ENCODE measurements around the gene ANO10.

ANO10 gene

DNA sequence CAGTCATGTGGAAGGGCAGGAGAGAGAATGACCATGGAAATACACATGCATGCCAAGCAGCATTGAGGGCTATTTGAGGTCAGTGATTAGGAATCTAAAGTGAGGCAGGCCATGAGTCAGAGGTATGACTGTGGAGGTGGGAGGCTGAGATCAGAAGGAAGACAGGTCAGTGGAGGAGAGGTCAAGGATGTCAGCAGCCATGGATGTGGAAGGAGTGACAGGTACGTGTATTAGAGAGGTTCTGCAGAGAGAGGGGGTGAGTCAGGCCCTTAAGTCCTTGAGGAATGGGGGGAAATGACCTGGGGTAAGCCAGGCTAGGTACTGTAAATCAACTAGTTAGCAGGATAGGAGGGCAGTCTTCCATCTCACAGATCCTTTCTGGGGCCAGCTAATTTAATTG lies 166.6 kb downstream of the ANO10 start:
- POLR2A ChIA-PET, result no interaction called here
- H3K9me3 ChIP-seq (ENCODE audit: control insufficient read depth, insufficient read depth, low read depth, low read length), result no peaks in the 10 kb centered on the region
- CTCF ChIA-PET, result no interaction called here
- H3K27ac ChIP-seq (ENCODE audit: extremely low read depth, low read depth, low read length), result no peak overlapping the region
- no peaks in the 10 kb centered on the region for H3K4me1 ChIP-seq (ENCODE audit: control insufficient read depth, insufficient read depth, low read length)
- no peak overlapping the region for H3K4me3 ChIP-seq (ENCODE audit: low read depth, low read length)
- H3K36me3 ChIP-seq (ENCODE audit: control insufficient read depth in 2 of 2, insufficient read depth in 1 of 2, low read length in 2 of 2), result no peaks in the 10 kb centered on the region
- TF ChIP-seq KLF16 (tag by site-specific recombination; IDR thresholded peaks at IDR 0.05) (no peak), ZNF548 (tag by site-specific recombination; IDR thresholded peaks at IDR 0.05) (no peak), ZNF670 (tag by site-specific recombination; IDR thresholded peaks at IDR 0.05; ENCODE audit: low read depth) (no peak), ZNF23 (tag by site-specific recombination; IDR thresholded peaks at IDR 0.05; ENCODE audit: borderline replicate concordance) (no peak), ZNF510 (tag by site-specific recombination; IDR thresholded peaks at IDR 0.05; ENCODE audit: insufficient replicate concordance) (no peak), ZNF416 (tag by site-specific recombination; IDR thresholded peaks at IDR 0.05) (no peak), ZNF571 (tag by site-specific recombination; IDR thresholded peaks at IDR 0.05) (no peak), ZNF792 (tag by site-specific recombination; IDR thresholded peaks at IDR 0.05) (no peak), ZNF10 (tag by site-specific recombination; IDR thresholded peaks at IDR 0.05) (no peak), BCL11A (tag by site-specific recombination; IDR thresholded peaks at IDR 0.05; ENCODE audit: low read depth) (no peak), ZNF394 (tag by site-specific recombination; IDR thresholded peaks at IDR 0.05; ENCODE audit: borderline replicate concordance) (no peak)
- TF ChIP-seq, protein P1, sequence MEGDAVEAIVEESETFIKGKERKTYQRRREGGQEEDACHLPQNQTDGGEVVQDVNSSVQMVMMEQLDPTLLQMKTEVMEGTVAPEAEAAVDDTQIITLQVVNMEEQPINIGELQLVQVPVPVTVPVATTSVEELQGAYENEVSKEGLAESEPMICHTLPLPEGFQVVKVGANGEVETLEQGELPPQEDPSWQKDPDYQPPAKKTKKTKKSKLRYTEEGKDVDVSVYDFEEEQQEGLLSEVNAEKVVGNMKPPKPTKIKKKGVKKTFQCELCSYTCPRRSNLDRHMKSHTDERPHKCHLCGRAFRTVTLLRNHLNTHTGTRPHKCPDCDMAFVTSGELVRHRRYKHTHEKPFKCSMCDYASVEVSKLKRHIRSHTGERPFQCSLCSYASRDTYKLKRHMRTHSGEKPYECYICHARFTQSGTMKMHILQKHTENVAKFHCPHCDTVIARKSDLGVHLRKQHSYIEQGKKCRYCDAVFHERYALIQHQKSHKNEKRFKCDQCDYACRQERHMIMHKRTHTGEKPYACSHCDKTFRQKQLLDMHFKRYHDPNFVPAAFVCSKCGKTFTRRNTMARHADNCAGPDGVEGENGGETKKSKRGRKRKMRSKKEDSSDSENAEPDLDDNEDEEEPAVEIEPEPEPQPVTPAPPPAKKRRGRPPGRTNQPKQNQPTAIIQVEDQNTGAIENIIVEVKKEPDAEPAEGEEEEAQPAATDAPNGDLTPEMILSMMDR (tag by site-specific recombination; IDR thresholded peaks at IDR 0.05), result no peak
- TF ChIP-seq, protein P2, sequence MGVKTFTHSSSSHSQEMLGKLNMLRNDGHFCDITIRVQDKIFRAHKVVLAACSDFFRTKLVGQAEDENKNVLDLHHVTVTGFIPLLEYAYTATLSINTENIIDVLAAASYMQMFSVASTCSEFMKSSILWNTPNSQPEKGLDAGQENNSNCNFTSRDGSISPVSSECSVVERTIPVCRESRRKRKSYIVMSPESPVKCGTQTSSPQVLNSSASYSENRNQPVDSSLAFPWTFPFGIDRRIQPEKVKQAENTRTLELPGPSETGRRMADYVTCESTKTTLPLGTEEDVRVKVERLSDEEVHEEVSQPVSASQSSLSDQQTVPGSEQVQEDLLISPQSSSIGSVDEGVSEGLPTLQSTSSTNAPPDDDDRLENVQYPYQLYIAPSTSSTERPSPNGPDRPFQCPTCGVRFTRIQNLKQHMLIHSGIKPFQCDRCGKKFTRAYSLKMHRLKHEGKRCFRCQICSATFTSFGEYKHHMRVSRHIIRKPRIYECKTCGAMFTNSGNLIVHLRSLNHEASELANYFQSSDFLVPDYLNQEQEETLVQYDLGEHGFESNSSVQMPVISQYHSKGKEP (tag by site-specific recombination; IDR thresholded peaks at IDR 0.05), result no peak

DNA sequence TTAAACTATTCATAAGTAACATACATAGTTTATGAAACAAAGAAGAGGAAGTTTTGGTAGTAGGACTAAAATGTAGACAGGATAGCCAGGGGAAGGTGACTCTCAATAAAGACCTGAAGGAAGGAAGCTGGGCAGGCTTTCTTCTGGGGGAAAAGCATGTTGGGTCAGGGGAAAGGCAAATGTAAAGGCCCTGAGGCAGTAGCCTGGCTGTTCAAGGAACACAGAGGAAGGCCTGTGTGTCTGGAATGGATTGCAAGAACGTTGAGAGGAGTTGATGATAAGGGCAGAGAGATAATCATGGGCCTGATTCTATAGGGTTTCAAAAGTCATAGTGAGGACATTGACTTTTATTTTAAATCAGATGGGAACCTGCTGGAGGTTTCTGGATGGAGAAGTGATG lies 167.8 kb downstream of the ANO10 start:
- TF ChIP-seq, protein P3, sequence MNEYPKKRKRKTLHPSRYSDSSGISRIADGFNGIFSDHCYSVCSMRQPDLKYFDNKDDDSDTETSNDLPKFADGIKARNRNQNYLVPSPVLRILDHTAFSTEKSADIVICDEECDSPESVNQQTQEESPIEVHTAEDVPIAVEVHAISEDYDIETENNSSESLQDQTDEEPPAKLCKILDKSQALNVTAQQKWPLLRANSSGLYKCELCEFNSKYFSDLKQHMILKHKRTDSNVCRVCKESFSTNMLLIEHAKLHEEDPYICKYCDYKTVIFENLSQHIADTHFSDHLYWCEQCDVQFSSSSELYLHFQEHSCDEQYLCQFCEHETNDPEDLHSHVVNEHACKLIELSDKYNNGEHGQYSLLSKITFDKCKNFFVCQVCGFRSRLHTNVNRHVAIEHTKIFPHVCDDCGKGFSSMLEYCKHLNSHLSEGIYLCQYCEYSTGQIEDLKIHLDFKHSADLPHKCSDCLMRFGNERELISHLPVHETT (tag by site-specific recombination; IDR thresholded peaks at IDR 0.05), result no peak
- no peak for TF ChIP-seq ZSCAN16 (tag by site-specific recombination; IDR thresholded peaks at IDR 0.05)
- TF ChIP-seq, protein P4, sequence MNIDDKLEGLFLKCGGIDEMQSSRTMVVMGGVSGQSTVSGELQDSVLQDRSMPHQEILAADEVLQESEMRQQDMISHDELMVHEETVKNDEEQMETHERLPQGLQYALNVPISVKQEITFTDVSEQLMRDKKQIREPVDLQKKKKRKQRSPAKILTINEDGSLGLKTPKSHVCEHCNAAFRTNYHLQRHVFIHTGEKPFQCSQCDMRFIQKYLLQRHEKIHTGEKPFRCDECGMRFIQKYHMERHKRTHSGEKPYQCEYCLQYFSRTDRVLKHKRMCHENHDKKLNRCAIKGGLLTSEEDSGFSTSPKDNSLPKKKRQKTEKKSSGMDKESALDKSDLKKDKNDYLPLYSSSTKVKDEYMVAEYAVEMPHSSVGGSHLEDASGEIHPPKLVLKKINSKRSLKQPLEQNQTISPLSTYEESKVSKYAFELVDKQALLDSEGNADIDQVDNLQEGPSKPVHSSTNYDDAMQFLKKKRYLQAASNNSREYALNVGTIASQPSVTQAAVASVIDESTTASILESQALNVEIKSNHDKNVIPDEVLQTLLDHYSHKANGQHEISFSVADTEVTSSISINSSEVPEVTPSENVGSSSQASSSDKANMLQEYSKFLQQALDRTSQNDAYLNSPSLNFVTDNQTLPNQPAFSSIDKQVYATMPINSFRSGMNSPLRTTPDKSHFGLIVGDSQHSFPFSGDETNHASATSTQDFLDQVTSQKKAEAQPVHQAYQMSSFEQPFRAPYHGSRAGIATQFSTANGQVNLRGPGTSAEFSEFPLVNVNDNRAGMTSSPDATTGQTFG (tag by site-specific recombination; IDR thresholded peaks at IDR 0.05; ENCODE audit: borderline replicate concordance), result no peak
- no peak for TF ChIP-seq ZNF24 (tag by site-specific recombination; IDR thresholded peaks at IDR 0.05)
- TF ChIP-seq KLF10 (tag by site-specific recombination; IDR thresholded peaks at IDR 0.05), result no peak
- TF ChIP-seq ZNF221 (tag by site-specific recombination; IDR thresholded peaks at IDR 0.05; ENCODE audit: borderline replicate concordance), result no peak

More for the DNA sequence above, 167.8 kb downstream of the ANO10 start:
- Histone ChIP-seq H3K4me1 (ENCODE audit: control insufficient read depth, insufficient read depth, low read length) (no peaks in the 10 kb centered on the region), H3K36me3 (ENCODE audit: control insufficient read depth in 2 of 2, insufficient read depth in 1 of 2, low read length in 2 of 2) (no peaks in the 10 kb centered on the region), H3K4me3 (ENCODE audit: low read depth, low read length) (no peak overlapping the region), H3K27ac (ENCODE audit: extremely low read depth, low read depth, low read length) (no peak overlapping the region), H3K9me3 (ENCODE audit: control insufficient read depth, insufficient read depth, low read depth, low read length) (no peaks in the 10 kb centered on the region)
- ChIA-PET POLR2A (no interaction called here), CTCF (no interaction called here)
